ENCODE measurements around the gene DNAI2.

Gene DNAI2

GRCh38 chr17:74339537-74340195 lies 65.6 kb downstream of the DNAI2 start:
- DNase-seq (ENCODE audit: low read depth in 2 of 2) = no peak

DNA sequence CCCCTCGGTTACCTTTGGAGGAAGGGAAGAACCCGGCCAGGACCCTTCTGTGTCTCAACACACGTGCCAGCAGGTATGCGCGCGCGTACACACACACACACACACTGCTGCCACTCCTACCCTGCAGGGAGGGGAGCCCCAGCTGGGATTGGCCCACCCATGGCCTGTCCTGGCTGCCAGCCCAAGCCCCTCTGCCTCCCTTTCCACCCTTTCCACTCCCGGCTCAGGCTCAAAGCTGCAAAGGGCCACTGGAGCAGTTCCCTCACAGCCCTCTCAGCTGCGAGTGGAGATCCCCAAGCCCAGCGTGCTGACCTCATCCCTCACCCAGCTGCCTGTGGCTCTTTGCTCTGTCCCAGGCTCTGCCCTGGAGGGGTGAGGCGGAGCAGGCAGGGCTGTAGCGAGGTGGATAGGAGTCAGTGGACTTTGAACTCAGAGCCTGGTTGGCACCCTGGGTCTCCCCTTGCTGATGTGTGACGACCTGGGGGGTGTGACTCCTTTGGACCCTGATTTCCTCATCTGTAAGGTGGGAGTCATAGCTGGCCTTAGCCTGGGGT lies 66.5 kb downstream of the DNAI2 start:
- no peak for DNase-seq (ENCODE audit: low read depth in 2 of 2)

GRCh38 chr17:74342224-74342623 lies 68.2 kb downstream of the DNAI2 start:
- DNase-seq (ENCODE audit: low read depth in 2 of 2) = no peak

DNA sequence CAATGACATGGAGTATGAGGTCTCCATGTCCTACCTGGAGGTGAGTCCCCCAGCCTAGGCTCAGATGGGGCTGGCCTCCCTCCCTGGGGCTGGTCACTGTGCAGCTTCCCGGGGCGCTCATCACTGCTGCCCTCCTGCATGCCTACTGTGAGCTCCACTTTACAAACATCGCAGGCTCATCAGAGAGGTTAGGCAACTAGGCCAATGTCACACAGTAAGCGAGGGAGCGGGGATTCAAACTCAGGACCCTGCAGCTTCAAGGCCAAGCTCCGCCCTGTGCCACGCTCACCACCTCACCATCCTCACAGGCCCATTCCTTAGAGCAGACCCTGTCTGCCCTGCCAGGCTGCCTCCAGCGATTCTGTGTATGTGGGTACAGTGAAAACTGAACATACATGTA lies 69.1 kb downstream of the DNAI2 start:
- no peak for DNase-seq (ENCODE audit: low read depth in 2 of 2)

GRCh38 chr17:74343526-74344284 lies 69.7 kb downstream of the DNAI2 start:
- DNase-seq (ENCODE audit: low read depth in 2 of 2) = no peak

DNA sequence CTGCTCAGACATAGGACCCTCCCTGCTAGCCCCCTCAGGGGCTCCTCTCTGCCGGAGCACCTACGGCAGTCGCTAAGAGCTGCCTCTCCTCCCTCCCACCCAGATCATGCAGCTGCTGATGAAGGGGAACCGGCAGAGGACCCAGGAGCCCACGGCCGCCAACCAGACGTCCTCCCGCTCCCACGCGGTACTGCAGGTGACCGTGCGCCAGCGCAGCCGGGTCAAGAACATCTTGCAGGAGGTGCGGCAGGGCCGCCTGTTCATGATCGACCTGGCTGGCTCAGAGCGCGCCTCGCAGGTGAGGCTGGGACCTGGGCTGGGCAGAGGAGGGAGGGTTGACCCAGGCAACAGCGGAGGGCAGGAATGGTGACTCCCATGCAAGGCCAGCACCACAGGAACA lies 70.6 kb downstream of the DNAI2 start:
- DNase-seq (ENCODE audit: low read depth in 2 of 2) = no peak

- DNase-seq (ENCODE audit: low read depth in 2 of 2) = no peak
Observed at GRCh38 chr17:74345433-74346241, 71.6 kb downstream of the DNAI2 start.

GRCh38 chr17:74347646-74348045 lies 73.6 kb downstream of the DNAI2 start:
- DNase-seq (ENCODE audit: low read depth in 2 of 2) = no peak

GRCh38 chr17:74349120-74349519 lies 75.1 kb downstream of the DNAI2 start:
- DNase-seq (ENCODE audit: low read depth in 2 of 2) = no peak

GRCh38 chr17:74350486-74350885 lies 76.5 kb downstream of the DNAI2 start:
- no peak for DNase-seq (ENCODE audit: low read depth in 2 of 2)

GRCh38 chr17:74351552-74352210 lies 77.6 kb downstream of the DNAI2 start:
- no peak for DNase-seq (ENCODE audit: low read depth in 2 of 2)

GRCh38 chr17:74353446-74354060 lies 79.5 kb downstream of the DNAI2 start:
- DNase-seq (ENCODE audit: low read depth in 2 of 2) = no peak

- DNase-seq (ENCODE audit: low read depth in 2 of 2) = peak; percentile 48 to 66
Observed at GRCh38 chr17:74354123-74354522, 80.1 kb downstream of the DNAI2 start.

- DNase-seq (ENCODE audit: low read depth in 2 of 2) = no peak
Observed at GRCh38 chr17:74354561-74354960, 80.5 kb downstream of the DNAI2 start.

- no peak for DNase-seq (ENCODE audit: low read depth in 2 of 2)
Observed at GRCh38 chr17:74355065-74355464, 81.0 kb downstream of the DNAI2 start.

DNA sequence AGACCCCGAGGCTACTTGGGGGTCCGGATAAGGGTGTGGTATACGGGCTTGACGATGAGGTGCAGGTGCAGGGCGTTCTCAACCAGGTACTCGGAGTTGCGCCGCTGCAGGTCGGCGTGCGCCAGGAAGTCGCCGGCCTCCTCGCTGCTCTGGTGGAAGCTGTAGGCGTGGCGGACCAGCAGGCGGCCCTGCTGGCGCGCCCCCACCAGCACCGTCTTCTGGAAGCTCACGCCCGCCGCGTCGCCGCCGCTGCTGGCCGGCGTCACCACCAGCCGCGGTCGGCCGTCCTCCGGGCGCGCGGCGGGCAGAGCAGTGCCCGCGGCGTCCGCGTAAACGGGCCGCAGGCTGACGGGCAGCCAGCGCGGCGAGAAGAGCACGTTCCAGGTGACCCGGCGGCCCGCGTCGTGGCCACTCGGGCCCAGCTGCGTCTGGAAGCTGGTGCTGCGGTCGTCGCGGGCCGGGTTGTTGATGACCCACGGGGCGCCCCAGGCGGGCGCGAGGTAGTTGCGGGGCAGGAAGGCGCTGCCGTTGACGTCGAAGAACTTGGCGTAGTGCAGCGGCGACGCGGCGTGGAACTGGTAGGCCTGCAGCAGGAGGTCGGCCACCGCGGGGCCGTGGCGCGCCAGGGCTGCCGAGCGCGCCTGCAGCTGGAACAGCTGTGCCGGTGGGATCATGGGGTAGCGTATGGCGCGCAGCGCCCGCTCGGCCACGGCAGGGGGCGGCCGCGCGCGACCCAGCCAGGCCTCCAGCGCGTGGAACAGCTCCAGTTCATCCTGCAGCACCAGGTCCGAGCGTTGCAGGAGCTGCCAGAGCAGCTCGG lies 82.8 kb downstream of the DNAI2 start:
- no peak for DNase-seq (ENCODE audit: low read depth in 2 of 2)

DNA sequence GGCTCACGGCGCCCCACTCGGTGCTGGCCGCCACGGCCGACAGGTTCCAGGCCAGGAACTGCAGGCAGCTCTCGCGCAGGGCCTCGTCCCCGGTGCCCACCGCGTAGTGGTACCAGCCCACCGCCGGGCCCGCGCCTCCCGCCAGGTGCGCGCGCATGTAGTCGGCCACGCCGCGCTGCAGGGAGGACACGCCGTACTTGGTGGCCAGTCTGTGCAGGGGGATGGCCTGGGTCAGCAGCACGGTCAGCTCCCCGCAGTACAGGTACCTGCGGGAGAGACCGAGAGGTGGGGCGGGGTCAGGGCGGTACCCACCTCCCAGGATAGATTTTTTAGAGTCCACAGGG lies 83.4 kb downstream of the DNAI2 start:
- no peak for DNase-seq (ENCODE audit: low read depth in 2 of 2)

DNA sequence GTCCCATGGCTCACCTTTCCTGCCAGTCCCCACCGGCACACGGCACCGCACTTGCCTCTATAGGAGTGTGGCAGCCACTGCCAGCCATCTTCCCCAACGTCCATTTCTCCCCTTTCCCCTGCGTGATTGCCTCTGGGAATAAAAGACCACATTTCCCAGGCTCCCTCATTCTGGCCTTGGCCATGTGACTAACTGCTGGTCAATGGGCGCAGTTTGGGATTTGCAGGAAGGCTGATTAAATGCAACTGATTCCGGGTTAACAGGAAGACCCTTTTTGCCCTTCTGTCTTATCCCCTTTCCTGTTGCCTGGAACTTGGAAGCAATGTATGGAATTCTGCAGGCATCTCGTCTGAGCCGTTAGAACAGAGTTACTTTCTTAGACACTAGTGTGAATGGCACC lies 84.7 kb downstream of the DNAI2 start:
- DNase-seq (ENCODE audit: low read depth in 2 of 2) = no peak

GRCh38 chr17:74359916-74360315 lies 85.9 kb downstream of the DNAI2 start:
- DNase-seq (ENCODE audit: low read depth in 2 of 2) = no peak

- no peak for DNase-seq (ENCODE audit: low read depth in 2 of 2)
Observed at GRCh38 chr17:74360899-74361229, 86.8 kb downstream of the DNAI2 start.

Measured in stimulated activated CD8-positive, alpha-beta memory T cell treated with anti-CD3 and anti-CD28 coated beads, Interleukin-2, amount 100 ng/mL, for 48 hours (primary cell).